KOPT-K1 (cell line): ENCODE measurements around the gene STMN1.
A peak's percentile ranks its signal among the peaks of the same experiment; 100 is the strongest.

ENCODE experiments used
- H3K27ac ChIP-seq: fragments of 200-600 bp; sonication (generic); 2 replicates; pipeline ENCODE4 v1.5.1; 2016; ENCODE audit warnings: antibody characterized with exemption, mild to moderate bottlenecking, low read depth, low read length; ENCODE audit not compliant: poor library complexity, severe bottlenecking
- H3K36me3 ChIP-seq: fragments of 200-600 bp; sonication (generic); 2 replicates; pipeline ENCODE4 v1.5.1; 2017; ENCODE audit warnings: antibody characterized with exemption, mild to moderate bottlenecking, low read length, moderate library complexity; ENCODE audit not compliant: insufficient read depth
- H3K9me3 ChIP-seq: fragments of 200-600 bp; sonication (generic); 2 replicates; pipeline ENCODE4 v1.5.1; 2017; ENCODE audit warnings: antibody characterized with exemption, low read length, mild to moderate bottlenecking; ENCODE audit not compliant: insufficient read depth, poor library complexity, severe bottlenecking

STMN1 gene

GRCh38 chr1:25908161-25908560 lies 1.9 kb upstream of the STMN1 start:
- no peak overlapping the region for H3K27ac ChIP-seq
- H3K36me3 ChIP-seq: peaks cover 21% of the 10 kb centered on the region
- no peaks in the 10 kb centered on the region for H3K9me3 ChIP-seq

GRCh38 chr1:25907601-25908000 lies 1.4 kb upstream of the STMN1 start:
- Histone ChIP-seq H3K36me3 (peaks cover 27% of the 10 kb centered on the region), H3K27ac (no peak overlapping the region), H3K9me3 (no peaks in the 10 kb centered on the region)

GRCh38 chr1:25906644-25907300 lies 553 bp upstream of the STMN1 start:
- peaks cover 35% of the 10 kb centered on the region for H3K36me3 ChIP-seq
- H3K9me3 ChIP-seq: no peaks in the 10 kb centered on the region
- peak overlapping the region; percentile 99 for H3K27ac ChIP-seq

GRCh38 chr1:25904943-25905679 lies 1.1 kb downstream of the STMN1 start:
- Histone ChIP-seq H3K9me3 (no peaks in the 10 kb centered on the region), H3K36me3 (peaks cover 52% of the 10 kb centered on the region), H3K27ac (peak overlapping the region; percentile 99)

- H3K27ac ChIP-seq: peak overlapping the region; percentile 99
- H3K36me3 ChIP-seq: peaks cover 63% of the 10 kb centered on the region
- H3K9me3 ChIP-seq: no peaks in the 10 kb centered on the region
Measured at GRCh38 chr1:25903986-25904385, 2.2 kb downstream of the STMN1 start.

- H3K36me3 ChIP-seq: peaks cover 78% of the 10 kb centered on the region
- no peaks in the 10 kb centered on the region for H3K9me3 ChIP-seq
- no peak overlapping the region for H3K27ac ChIP-seq
Measured at GRCh38 chr1:25902462-25902861, 3.8 kb downstream of the STMN1 start.

GRCh38 chr1:25900219-25900618 lies 6.0 kb downstream of the STMN1 start:
- Histone ChIP-seq H3K27ac (no peak overlapping the region), H3K36me3 (peaks cover 100% of the 10 kb centered on the region), H3K9me3 (no peaks in the 10 kb centered on the region)

- no peak overlapping the region for H3K27ac ChIP-seq
- no peaks in the 10 kb centered on the region for H3K9me3 ChIP-seq
- peaks cover 100% of the 10 kb centered on the region for H3K36me3 ChIP-seq
Measured at GRCh38 chr1:25899792-25900191, 6.4 kb downstream of the STMN1 start.

GRCh38 chr1:25898223-25899015 lies 7.8 kb downstream of the STMN1 start:
- H3K9me3 ChIP-seq: no peaks in the 10 kb centered on the region

GRCh38 chr1:25897754-25898153 lies 8.5 kb downstream of the STMN1 start:
- H3K36me3 ChIP-seq: peaks cover 98% of the 10 kb centered on the region
- no peaks in the 10 kb centered on the region for H3K9me3 ChIP-seq
- H3K27ac ChIP-seq: no peak overlapping the region

More at GRCh38 chr1:25898223-25899015, 7.8 kb downstream of the STMN1 start:
- Histone ChIP-seq H3K36me3 (peaks cover 100% of the 10 kb centered on the region), H3K27ac (no peak overlapping the region)

GRCh38 chr1:25896266-25896665 lies 10.0 kb downstream of the STMN1 start:
- Histone ChIP-seq H3K36me3 (peaks cover 86% of the 10 kb centered on the region), H3K27ac (no peak overlapping the region), H3K9me3 (no peaks in the 10 kb centered on the region)

- no peak overlapping the region for H3K27ac ChIP-seq
- peaks cover 80% of the 10 kb centered on the region for H3K36me3 ChIP-seq
- no peaks in the 10 kb centered on the region for H3K9me3 ChIP-seq
Measured at GRCh38 chr1:25895365-25895990, 10.7 kb downstream of the STMN1 start.

- Histone ChIP-seq H3K36me3 (peaks cover 71% of the 10 kb centered on the region), H3K9me3 (no peaks in the 10 kb centered on the region), H3K27ac (no peak overlapping the region)
Measured at GRCh38 chr1:25893116-25893515, 13.1 kb downstream of the STMN1 start.

- no peaks in the 10 kb centered on the region for H3K9me3 ChIP-seq
- H3K36me3 ChIP-seq: peaks cover 57% of the 10 kb centered on the region
- H3K27ac ChIP-seq: no peak overlapping the region
Measured at GRCh38 chr1:25891606-25892005, 14.6 kb downstream of the STMN1 start.
